Activated effector memory CD4-positive, alpha-beta T cell treated with anti-CD3 and anti-CD28 coated beads, Interleukin-2, amount 50 U/mL, for 16 hours (primary cell): ENCODE results near the gene HUNK.

Experiments used
- DNase-seq: peaks from one replicate; pipeline ENCODE4 v3.0.0-alpha.2; 2020

The HUNK gene

GRCh38 chr21:31898933-31899630, 26.3 kb downstream of the HUNK start:
- DNase-seq, result no peak

DNA sequence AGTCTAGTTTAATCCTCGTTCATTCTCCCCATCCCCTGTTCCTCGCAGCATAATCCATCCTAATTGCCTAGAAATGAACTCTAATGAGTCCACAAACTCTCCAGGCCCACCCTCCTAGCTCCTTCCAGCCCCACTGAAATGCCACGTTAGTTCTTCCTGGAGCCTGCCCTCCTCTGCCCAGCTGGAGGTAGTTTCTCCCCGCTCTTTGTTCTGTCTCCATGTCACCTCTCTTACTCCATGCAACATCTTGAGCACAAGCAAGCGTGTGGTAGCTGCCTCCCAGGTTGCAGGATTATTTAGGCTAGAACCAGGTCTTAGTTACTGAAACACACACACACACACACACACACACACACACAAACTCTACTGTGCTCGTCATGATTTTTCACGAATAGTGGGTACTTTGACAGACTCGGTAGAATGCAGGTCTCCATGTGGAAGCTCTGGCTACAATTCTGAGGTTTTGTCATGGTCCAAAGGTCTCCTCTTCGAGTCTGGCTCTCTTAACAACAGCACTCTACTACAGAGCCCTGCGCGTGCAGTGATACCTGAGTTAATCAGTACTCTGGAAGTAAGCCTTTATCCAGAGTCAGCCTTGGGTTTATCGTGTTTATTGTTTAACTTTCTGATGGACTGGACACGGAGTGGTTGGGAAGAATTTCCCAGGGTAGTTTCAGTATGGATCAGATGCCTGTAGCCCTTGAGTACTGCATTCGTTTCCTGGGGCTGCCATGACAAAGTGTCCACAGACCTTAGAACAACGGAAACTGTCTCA, 27.5 kb downstream of the HUNK start:
- no peak for DNase-seq

DNA sequence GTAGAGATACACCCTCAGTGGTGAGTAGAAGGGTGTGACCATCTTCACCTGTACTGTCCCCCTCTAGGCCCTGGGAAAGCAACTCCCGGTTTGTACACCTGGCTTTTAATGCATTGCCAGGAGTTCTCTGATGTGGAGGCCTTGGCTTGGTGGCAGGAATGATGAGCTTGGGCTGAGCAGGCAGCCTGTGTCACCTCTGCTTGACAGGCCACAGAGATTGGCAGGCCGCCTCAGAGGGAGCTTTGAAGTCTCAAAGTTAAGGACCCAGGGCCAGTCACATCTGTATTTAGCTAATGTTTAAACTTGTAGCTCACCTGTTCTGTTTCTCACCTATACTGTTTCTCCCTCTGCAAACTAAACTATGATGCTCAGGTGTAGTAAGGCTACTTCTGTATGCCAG, 28.5 kb downstream of the HUNK start:
- DNase-seq, result no peak

- DNase-seq, result no peak
These were observed 29.6 kb downstream of the HUNK start for GRCh38 chr21:31902438-31902837.

DNA sequence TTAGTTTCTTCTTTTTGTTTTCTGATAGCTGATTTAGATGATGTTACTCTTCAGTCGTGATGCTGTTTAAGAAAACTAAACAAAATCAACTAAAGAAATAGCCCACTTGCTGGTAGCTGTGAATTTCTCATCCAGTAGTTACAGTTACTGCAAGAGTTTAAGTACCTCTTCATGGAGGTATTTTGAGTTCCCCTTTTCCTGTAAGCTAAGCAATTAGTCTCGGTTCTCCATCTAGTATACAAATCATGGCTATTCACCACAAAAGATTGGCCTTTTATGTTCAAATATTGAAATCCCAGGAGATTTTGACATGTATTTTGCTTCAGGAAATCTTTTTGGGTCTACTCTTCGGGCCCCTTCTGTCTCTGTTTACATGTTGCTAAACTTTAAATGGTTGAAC, 31.1 kb downstream of the HUNK start:
- DNase-seq, result no peak

DNA sequence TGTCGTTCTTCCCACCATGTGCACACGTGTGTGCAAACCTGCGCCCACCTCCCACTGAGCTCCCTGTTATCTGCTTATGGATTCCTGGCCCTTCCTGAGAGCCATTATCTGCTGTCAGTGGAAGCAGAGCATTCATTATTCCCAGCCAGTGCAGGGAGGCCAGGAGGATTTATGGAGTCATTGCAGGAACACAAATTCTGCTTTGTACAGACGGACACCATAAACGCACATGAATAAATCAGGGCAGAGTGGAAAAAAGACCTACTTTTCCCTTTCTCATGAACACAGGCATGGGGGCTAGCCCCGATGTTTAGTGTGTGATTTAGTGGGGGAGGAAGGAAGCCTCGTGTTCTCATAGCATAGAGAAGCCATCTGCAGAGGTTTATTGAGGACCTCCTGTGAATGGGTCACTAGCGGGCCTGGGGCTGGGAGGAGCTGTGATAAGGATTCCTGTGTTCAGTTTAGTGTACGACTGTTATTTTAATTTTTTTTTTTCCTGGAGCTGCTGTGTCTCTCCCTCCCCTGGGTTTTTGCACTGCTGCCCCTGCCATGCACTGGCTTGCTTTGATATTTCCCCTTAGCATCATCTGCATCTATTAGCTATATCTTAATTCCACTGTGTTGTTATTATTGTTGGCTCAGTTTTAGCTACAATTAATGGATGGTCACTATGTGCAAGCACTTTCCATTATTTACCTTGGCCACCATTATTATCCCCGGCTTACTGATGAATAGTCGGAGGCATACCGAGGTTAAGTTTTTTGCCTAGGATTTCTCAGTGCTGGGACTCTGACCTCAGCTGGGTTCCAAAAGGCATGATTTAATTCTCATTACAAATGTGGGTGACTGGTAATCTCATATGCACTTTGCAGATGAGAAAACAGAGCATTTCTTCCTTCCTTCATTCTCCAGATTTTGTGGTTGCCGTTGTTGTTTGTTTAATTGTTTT, 33.0 kb downstream of the HUNK start:
- DNase-seq, result no peak

GRCh38 chr21:31908106-31909031, 35.5 kb downstream of the HUNK start:
- DNase-seq, result no peak

DNA sequence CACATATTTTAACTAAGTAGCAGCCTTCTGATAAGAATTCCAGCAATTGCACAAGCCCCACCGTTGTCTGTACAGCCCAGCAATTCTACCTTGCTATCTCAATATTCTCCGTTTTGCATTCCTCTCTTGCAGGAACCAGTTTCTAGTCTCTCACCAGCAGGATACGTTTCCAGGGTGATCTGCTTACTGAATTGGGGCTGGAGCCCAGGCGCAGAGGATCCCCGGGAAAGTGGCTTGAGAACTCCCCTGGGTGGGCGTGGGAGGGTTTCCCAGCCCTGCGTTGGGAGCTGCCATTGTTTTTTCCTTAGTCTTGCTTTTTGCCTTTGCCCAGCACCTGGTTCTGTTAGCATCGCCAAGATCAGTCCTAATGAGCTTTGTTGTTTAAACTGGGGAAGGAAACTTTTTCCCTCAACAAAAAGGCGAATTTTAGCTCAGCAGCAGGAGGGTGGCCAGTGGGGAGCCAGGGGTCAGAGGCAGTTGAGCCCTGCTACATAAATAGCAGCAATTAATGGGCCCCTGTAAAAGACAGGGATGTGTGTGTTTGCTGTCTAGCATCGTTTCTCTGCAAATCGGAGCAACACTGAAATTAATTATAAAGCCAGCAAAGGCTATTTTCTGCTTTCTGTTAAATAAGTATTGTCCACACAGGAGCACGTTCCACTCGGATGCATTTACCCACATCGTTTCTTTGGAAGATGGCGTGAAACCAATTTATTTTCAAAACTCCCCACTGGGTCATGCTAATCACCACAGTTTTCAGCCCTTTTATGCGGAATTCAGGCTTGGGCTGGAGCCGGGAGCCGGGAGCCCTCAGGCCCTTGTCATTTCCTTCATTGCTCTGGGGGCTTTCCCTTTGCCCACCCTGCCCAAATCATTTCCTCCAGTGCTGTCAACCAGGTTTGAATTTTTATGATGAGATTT, 36.6 kb downstream of the HUNK start:
- no peak for DNase-seq

- DNase-seq, result no peak
These were observed 37.3 kb downstream of the HUNK start for GRCh38 chr21:31910074-31910470.

GRCh38 chr21:31911138-31911907, 38.5 kb downstream of the HUNK start:
- DNase-seq, result no peak

DNA sequence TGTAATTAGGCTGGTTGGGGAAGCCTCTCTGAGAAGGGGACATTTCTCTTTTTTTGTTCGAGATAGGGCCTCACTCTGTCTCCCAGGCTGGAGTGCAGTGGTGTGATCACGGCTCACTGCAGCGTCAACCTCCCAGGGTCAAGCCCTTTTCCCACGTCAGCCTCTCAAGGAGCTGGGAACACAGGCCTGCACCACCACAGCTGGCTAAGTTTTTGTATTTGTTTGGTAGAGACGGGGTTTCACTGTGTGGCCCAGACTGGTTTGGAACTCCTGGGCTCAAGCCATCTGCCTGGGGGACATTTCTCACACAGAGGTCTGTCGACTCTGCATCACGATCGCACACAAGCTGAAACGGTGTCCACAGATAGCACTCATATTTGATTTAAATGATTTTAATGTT, 39.7 kb downstream of the HUNK start:
- no peak for DNase-seq

DNA sequence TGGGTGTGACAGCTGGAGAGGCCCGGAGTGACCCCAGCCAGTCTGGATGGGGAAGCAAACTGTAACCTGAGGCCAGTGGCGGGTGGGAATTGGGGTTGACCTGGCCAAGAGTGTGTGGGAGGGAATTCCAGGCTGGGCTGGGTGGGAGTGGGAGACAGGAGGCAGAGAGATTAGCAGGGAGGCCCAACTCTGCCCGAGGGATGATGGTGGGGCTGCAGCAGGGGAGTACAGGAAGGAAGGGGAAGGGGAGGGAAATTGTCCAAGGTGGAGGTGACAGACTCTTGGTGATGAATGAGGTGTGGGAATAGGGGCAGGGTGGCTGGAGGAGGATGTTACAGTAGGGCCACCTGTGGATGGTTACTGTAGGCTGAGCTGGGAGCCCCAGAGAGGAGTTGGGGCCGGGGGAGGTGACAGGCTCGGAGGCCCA, 40.4 kb downstream of the HUNK start:
- no peak for DNase-seq

- no peak for DNase-seq
These were observed 41.7 kb downstream of the HUNK start for GRCh38 chr21:31914472-31914871.

GRCh38 chr21:31915566-31915965, 42.7 kb downstream of the HUNK start:
- DNase-seq, result no peak

- DNase-seq, result no peak
These were observed 44.3 kb downstream of the HUNK start for GRCh38 chr21:31917108-31917507.

DNA sequence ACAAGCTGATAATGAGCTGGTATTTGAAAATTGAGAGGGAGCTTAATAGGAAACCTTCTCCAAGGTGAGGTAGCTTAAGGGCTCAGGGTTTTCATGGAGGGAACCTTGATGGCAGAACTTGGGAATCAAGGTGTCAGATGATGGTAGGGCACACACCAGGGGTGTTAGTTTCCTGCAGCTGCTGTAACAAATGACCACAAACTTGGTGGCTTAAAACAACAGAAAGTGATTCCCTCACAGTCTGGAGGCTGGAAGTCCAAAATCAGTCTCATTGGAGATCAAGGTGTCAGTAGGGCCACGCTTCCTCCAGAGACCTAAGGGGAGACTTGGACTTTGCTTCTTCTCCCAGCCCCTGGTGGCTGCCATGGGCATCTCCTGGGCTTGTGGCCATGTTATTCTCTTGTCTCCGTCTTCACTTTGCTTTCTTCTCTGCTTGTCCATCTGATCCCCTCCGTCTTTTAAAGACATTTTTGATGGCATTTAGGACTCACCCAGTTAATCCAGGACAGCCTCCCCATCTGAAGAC, 45.5 kb downstream of the HUNK start:
- DNase-seq, result no peak

- DNase-seq, result no peak
These were observed 47.5 kb downstream of the HUNK start for GRCh38 chr21:31920275-31920674.

DNA sequence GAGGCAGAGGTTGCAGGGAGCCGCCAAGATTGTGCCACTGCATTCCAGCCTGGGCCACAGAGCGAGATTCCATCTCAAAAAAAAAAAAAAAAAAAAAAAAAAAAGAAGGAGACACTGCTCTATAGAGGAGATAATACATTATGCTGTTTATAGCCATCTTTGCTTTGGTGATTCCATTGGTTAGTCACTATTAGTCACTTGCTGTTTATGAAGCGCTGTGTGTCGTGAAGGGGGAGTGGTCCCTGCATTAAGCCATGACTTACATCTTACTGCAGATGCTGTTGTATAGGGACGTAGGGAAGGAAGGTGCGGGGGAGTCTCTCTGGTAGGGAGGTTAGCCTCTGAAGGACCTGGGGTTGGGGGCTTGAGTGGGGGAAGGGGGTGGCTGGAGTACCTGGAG, 48.3 kb downstream of the HUNK start:
- no peak for DNase-seq

DNA sequence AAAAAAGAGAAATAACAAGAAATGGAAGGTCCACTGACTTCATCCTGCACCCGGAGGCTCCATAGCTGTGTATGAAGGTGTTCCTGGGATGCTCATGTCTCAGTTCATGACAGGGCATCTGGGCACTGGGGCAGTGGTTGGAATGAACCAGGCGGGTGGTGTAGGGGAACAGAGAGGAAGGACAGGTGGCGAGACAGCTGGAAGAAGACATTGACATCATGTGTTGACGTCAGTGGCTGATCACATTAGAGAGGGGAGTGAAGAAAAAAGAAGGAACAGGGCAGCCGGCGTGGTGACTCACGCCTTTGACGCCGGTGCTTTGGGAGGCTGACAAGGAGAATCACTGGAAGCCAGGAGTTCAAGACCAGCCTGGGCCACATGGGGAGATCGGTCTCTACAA, 50.1 kb downstream of the HUNK start:
- no peak for DNase-seq

- DNase-seq, result no peak
These were observed 50.9 kb downstream of the HUNK start for GRCh38 chr21:31923756-31924155.
